Tibial nerve (tissue), 4 donors: ENCODE results near the gene RAB8A. TPM values are rescaled to one million over a fixed set of nuclear protein-coding genes. Genes with fewer than 3 reads are reported as not detected.

Experiments
- DNase-seq, 2 donors: peaks; one replicate each; pipeline ENCODE4 v3.0.0-alpha.2; 2019; ENCODE audit warnings: low spot score in 2 of 2
- H3K27ac ChIP-seq, 4 donors: fragments of 200-600 bp; sonication (generic) in 3 of 4; one replicate each; pipeline ENCODE4 v1.5.1; 2017 to 2019; ENCODE audit warnings: mild to moderate bottlenecking in 1 of 4
- H3K27me3 ChIP-seq, 2 donors: fragments of 200-600 bp; sonication (generic) in 1 of 2; one replicate each; pipeline versions ENCODE4 v1.5.1 to v1.6.0; 2017 to 2019
- H3K36me3 ChIP-seq, 3 donors: fragments of 200-600 bp; sonication (generic); one replicate each; pipeline ENCODE4 v1.5.1; 2018 to 2019
- H3K4me1 ChIP-seq, 4 donors: fragments of 200-600 bp; sonication (generic) in 3 of 4; one replicate each; pipeline ENCODE4 v1.5.1; 2017 to 2019
- H3K4me3 ChIP-seq, 4 donors: fragments of 200-600 bp; sonication (generic) in 3 of 4; one replicate each; pipeline ENCODE4 v1.5.1; 2017 to 2019; ENCODE audit warnings: mild to moderate bottlenecking in 1 of 4, moderate library complexity in 1 of 4
- H3K9me3 ChIP-seq, 4 donors: fragments of 200-600 bp; sonication (generic) in 3 of 4; one replicate each; pipeline ENCODE4 v1.5.1; 2017 to 2019
- CTCF ChIP-seq, 5 experiments: fragments of 200-600 bp in 3 of 5; fragments of 450-650 bp in 2 of 5; sonication (generic) in 3 of 5; IDR thresholded peaks; one replicate each; pipeline ENCODE4 v1.5.1; 2016 to 2019; ENCODE audit warnings: antibody characterized with exemption in 5 of 5, mild to moderate bottlenecking in 3 of 5, moderate library complexity in 2 of 5
- EP300 ChIP-seq, 2 donors: sonication (generic); formaldehyde crosslinking; IDR thresholded peaks; one replicate each; pipeline ENCODE4 v1.6.1; 2017; ENCODE audit warnings: antibody characterized with exemption in 2 of 2, mild to moderate bottlenecking in 1 of 2
- POLR2A ChIP-seq, 2 donors: fragments of 450-650 bp; IDR thresholded peaks; one replicate each; pipeline ENCODE4 v1.6.1; 2017; ENCODE audit warnings: antibody characterized with exemption in 2 of 2, mild to moderate bottlenecking in 2 of 2, moderate library complexity in 2 of 2
- WGBS, 2 donors: methylation state at CpG; one replicate each; pipeline ENCODE4 v1.1.5; 2018; 5-methylcytosine and 5-hydroxymethylcytosine counted together
- total RNA-seq, 4 donors: library from RNA; depleted of rRNA; stranded (reverse); fragments of >200 nt; gene quantifications; one replicate each; pipeline ENCODE4 v1.1.0, GENCODE V29; 2016

Gene RAB8A
- total RNA-seq, 4 donors from 2014 or later = 27.3 to 42.9 (median 36.3) TPM

GRCh38 chr19:16127776-16128371 lies 16.2 kb downstream of the RAB8A start:
- DNase-seq = no peak
- H3K9me3 ChIP-seq = no peaks in the 10 kb centered on the region
- 87 to 89% methylated on average over 13 to 14 of the region's 21 CpGs for WGBS, 2 donors
- H3K27ac ChIP-seq = no peak overlapping the region
- peaks cover 0 to 5% (median 0%) of the 10 kb centered on the region in 4 donors for H3K4me1 ChIP-seq
- TF ChIP-seq POLR2A (IDR thresholded peaks at IDR 0.05) = no peak
- TF ChIP-seq EP300 (IDR thresholded peaks at IDR 0.05) = no peak
- no peak for TF ChIP-seq CTCF (IDR thresholded peaks at IDR 0.05)
- no peaks in the 10 kb centered on the region for H3K27me3 ChIP-seq
- H3K36me3 ChIP-seq = peaks cover 0 to 100% (median 53%) of the 10 kb centered on the region in 3 donors
- H3K4me3 ChIP-seq = no peak overlapping the region

- no peak for DNase-seq
- no peak for TF ChIP-seq CTCF (IDR thresholded peaks at IDR 0.05)
- TF ChIP-seq POLR2A (IDR thresholded peaks at IDR 0.05) = no peak
- TF ChIP-seq EP300 (IDR thresholded peaks at IDR 0.05) = no peak
- 86 to 93% methylated on average over 3 of the region's 3 CpGs for WGBS, 2 donors
- no peaks in the 10 kb centered on the region for H3K4me1 ChIP-seq
- H3K9me3 ChIP-seq = no peaks in the 10 kb centered on the region
- H3K27ac ChIP-seq = no peak overlapping the region
- peaks cover 3 to 80% (median 45%) of the 10 kb centered on the region in 3 donors for H3K36me3 ChIP-seq
- no peak overlapping the region for H3K4me3 ChIP-seq
- no peaks in the 10 kb centered on the region for H3K27me3 ChIP-seq
Measured at GRCh38 chr19:16131648-16132047, 20.0 kb downstream of the RAB8A start.

- no peak for DNase-seq
- Histone ChIP-seq H3K4me3 (no peak overlapping the region), H3K4me1 (no peaks in the 10 kb centered on the region), H3K27me3 (no peaks in the 10 kb centered on the region), H3K27ac (no peak overlapping the region), H3K36me3 (peaks cover 3 to 58% (median 26%) of the 10 kb centered on the region in 3 donors), H3K9me3 (no peaks in the 10 kb centered on the region)
- 91 to 100% methylated on average over 3 to 4 of the region's 4 CpGs for WGBS, 2 donors
- TF ChIP-seq CTCF (IDR thresholded peaks at IDR 0.05) (no peak), POLR2A (IDR thresholded peaks at IDR 0.05) (no peak), EP300 (IDR thresholded peaks at IDR 0.05) (no peak)
Measured at GRCh38 chr19:16133818-16134217, 22.1 kb downstream of the RAB8A start.

- no peak for DNase-seq
- H3K36me3 ChIP-seq = peaks cover 3 to 51% (median 20%) of the 10 kb centered on the region in 3 donors
- no peak overlapping the region for H3K27ac ChIP-seq
- TF ChIP-seq EP300 (IDR thresholded peaks at IDR 0.05) = no peak
- TF ChIP-seq CTCF (IDR thresholded peaks at IDR 0.05) = no peak
- no peak for TF ChIP-seq POLR2A (IDR thresholded peaks at IDR 0.05)
- H3K4me1 ChIP-seq = no peaks in the 10 kb centered on the region
- no peaks in the 10 kb centered on the region for H3K27me3 ChIP-seq
- 73 to 76% methylated on average over 7 of the region's 7 CpGs for whole genome bisulfite sequencing, 2 donors
- H3K9me3 ChIP-seq = no peaks in the 10 kb centered on the region
- H3K4me3 ChIP-seq = no peak overlapping the region
Measured at GRCh38 chr19:16134510-16134909, 22.8 kb downstream of the RAB8A start.

- DNase-seq = no peak
- peaks cover 3 to 41% (median 18%) of the 10 kb centered on the region in 3 donors for H3K36me3 ChIP-seq
- H3K4me3 ChIP-seq = no peak overlapping the region
- no peaks in the 10 kb centered on the region for H3K9me3 ChIP-seq
- 70 to 87% methylated on average over 4 of the region's 4 CpGs for WGBS, 2 donors
- no peak overlapping the region for H3K27ac ChIP-seq
- no peaks in the 10 kb centered on the region for H3K27me3 ChIP-seq
- no peaks in the 10 kb centered on the region for H3K4me1 ChIP-seq
- TF ChIP-seq POLR2A (IDR thresholded peaks at IDR 0.05) = no peak
- no peak for TF ChIP-seq CTCF (IDR thresholded peaks at IDR 0.05)
- TF ChIP-seq EP300 (IDR thresholded peaks at IDR 0.05) = no peak
Measured at GRCh38 chr19:16135430-16136127, 23.9 kb downstream of the RAB8A start.
